Right lung (tissue), 5 donors: ENCODE results near the gene UTP3. TPM values are rescaled to one million over a fixed set of nuclear protein-coding genes. Genes with fewer than 3 reads are reported as not detected.
"Not testable (repeated sequence)": the region's sequence is repeated elsewhere in the genome, so short reads cannot be mapped to it uniquely, and the experiment has no call there.

Experiments used
- DNase-seq, 2 donors: peaks; one replicate each; pipeline ENCODE4 v3.0.0-alpha.2; 2013
- polyA plus RNA-seq, 5 donors: library from polyadenylated mRNA; unstranded; fragments of 120-200 nt; gene quantifications; one replicate each; pipeline versions ENCODE4 v1.2.1 to v1.2.3, GENCODE V29; 2013; ENCODE audit warnings: inconsistent platforms in 1 of 5, low replicate concordance in 1 of 5; ENCODE audit not compliant: insufficient read length in 5 of 5, insufficient read depth in 1 of 5

UTP3 gene
- polyA plus RNA-seq, 5 donors = 27.9 to 37.2 (median 34.8) TPM

GRCh38 chr4:70678383-70678999 lies 9.8 kb upstream of the UTP3 start:
- no peak for DNase-seq

- DNase-seq = peak; percentile 57 to 62
Observed at GRCh38 chr4:70680934-70681333, 7.4 kb upstream of the UTP3 start.

GRCh38 chr4:70681704-70682103 lies 6.6 kb upstream of the UTP3 start:
- DNase-seq = no peak

- not testable (repeated sequence) for DNase-seq
Observed at GRCh38 chr4:70682142-70682541, 6.2 kb upstream of the UTP3 start.

- no peak for DNase-seq
Observed at GRCh38 chr4:70687392-70687791, 940 bp upstream of the UTP3 start.

GRCh38 chr4:70688795-70689231 lies 481 bp downstream of the UTP3 start:
- no peak for DNase-seq

GRCh38 chr4:70691661-70692060 lies 3.3 kb downstream of the UTP3 start:
- DNase-seq = no peak

- DNase-seq = not testable (repeated sequence)
Observed at GRCh38 chr4:70694633-70695032, 6.3 kb downstream of the UTP3 start.

- DNase-seq = not testable (repeated sequence)
Observed at GRCh38 chr4:70698435-70698834, 10.1 kb downstream of the UTP3 start.

GRCh38 chr4:70700712-70701111 lies 12.4 kb downstream of the UTP3 start:
- no peak for DNase-seq

- no peak for DNase-seq
Observed at GRCh38 chr4:70701271-70701670, 12.9 kb downstream of the UTP3 start.

GRCh38 chr4:70702592-70702991 lies 14.3 kb downstream of the UTP3 start:
- not testable (repeated sequence) for DNase-seq

GRCh38 chr4:70703619-70704214 lies 15.4 kb downstream of the UTP3 start:
- no peak for DNase-seq

GRCh38 chr4:70704215-70704930 lies 16.0 kb downstream of the UTP3 start:
- peak; percentile 85 to 87 for DNase-seq

- DNase-seq = peak in 1 of 2 donors; percentile 34
Observed at GRCh38 chr4:70704931-70705182, 16.5 kb downstream of the UTP3 start.

GRCh38 chr4:70705183-70706043 lies 17.1 kb downstream of the UTP3 start:
- peak; percentile 64 to 81 for DNase-seq

- no peak for DNase-seq
Observed at GRCh38 chr4:70706044-70706461, 17.7 kb downstream of the UTP3 start.

- DNase-seq = no peak
Observed at GRCh38 chr4:70706516-70706915, 18.2 kb downstream of the UTP3 start.

GRCh38 chr4:70709611-70710205 lies 21.4 kb downstream of the UTP3 start:
- no peak for DNase-seq

- DNase-seq = no peak
Observed at GRCh38 chr4:70711599-70711998, 23.3 kb downstream of the UTP3 start.

- no peak for DNase-seq
Observed at GRCh38 chr4:70712150-70712549, 23.8 kb downstream of the UTP3 start.
